ENCODE results near the gene SLC25A13.

Gene SLC25A13

GRCh38 chr7:96322847-96323461 is 1.1 kb upstream of the SLC25A13 start:
- no peak for DNase-seq

GRCh38 chr7:96322373-96322695 is 436 bp upstream of the SLC25A13 start:
- DNase-seq, result no peak

GRCh38 chr7:96321031-96321657 is 754 bp downstream of the SLC25A13 start:
- no peak for DNase-seq

GRCh38 chr7:96320442-96320841 is 1.5 kb downstream of the SLC25A13 start:
- no peak for DNase-seq

- DNase-seq, result no peak
Measured at GRCh38 chr7:96319439-96319838, 2.5 kb downstream of the SLC25A13 start.

- DNase-seq, result no peak
Measured at GRCh38 chr7:96316949-96317348, 4.9 kb downstream of the SLC25A13 start.

- no peak for DNase-seq
Measured at GRCh38 chr7:96315125-96315512, 6.8 kb downstream of the SLC25A13 start.

- no peak for DNase-seq
Measured at GRCh38 chr7:96314402-96315124, 7.3 kb downstream of the SLC25A13 start.

GRCh38 chr7:96313940-96314339 is 8.0 kb downstream of the SLC25A13 start:
- no peak for DNase-seq

- no peak for DNase-seq
Measured at GRCh38 chr7:96312502-96312901, 9.4 kb downstream of the SLC25A13 start.

GRCh38 chr7:96311967-96312366 is 9.9 kb downstream of the SLC25A13 start:
- no peak for DNase-seq

- no peak for DNase-seq
Measured at GRCh38 chr7:96310110-96310509, 11.8 kb downstream of the SLC25A13 start.

GRCh38 chr7:96308950-96309263 is 13.0 kb downstream of the SLC25A13 start:
- DNase-seq, result no peak

- DNase-seq, result no peak
Measured at GRCh38 chr7:96308253-96308949, 13.5 kb downstream of the SLC25A13 start.

- no peak for DNase-seq
Measured at GRCh38 chr7:96306385-96307125, 15.3 kb downstream of the SLC25A13 start.

- no peak for DNase-seq
Measured at GRCh38 chr7:96305915-96306314, 16.0 kb downstream of the SLC25A13 start.

- DNase-seq, result no peak
Measured at GRCh38 chr7:96304573-96304972, 17.3 kb downstream of the SLC25A13 start.

GRCh38 chr7:96303686-96304443 is 18.0 kb downstream of the SLC25A13 start:
- no peak for DNase-seq

GRCh38 chr7:96303105-96303685 is 18.7 kb downstream of the SLC25A13 start:
- DNase-seq, result no peak

GRCh38 chr7:96300986-96301385 is 20.9 kb downstream of the SLC25A13 start:
- no peak for DNase-seq

- no peak for DNase-seq
Measured at GRCh38 chr7:96300502-96300901, 21.4 kb downstream of the SLC25A13 start.

- no peak for DNase-seq
Measured at GRCh38 chr7:96299496-96299895, 22.4 kb downstream of the SLC25A13 start.

Measured in cortex of kidney (tissue), 1 donor.